Gastrocnemius medialis (tissue), 4 donors: ENCODE measurements around the gene MOB3B. TPM values are rescaled to one million over a fixed set of nuclear protein-coding genes. Genes with fewer than 3 reads are reported as not detected.

ENCODE experiments used
- ATAC-seq, 2 donors: fragments of 150-250 bp; one replicate each; pipeline ENCODE4 v1.9.1; 2016
- DNase-seq, 2 donors: peaks; one replicate each; pipeline ENCODE4 v3.0.0-alpha.2; 2019
- H3K27ac ChIP-seq, 4 donors: fragments of 200-600 bp; sonication (generic); 1 replicate in 1 of 4; 2 replicates in 3 of 4; pipeline ENCODE4 v1.5.1; 2016 to 2018; ENCODE audit warnings: mild to moderate bottlenecking in 2 of 4, moderate library complexity in 1 of 4
- H3K27me3 ChIP-seq, 3 donors: fragments of 200-600 bp; sonication (generic) in 2 of 3; 1 replicate in 1 of 3; 2 replicates in 2 of 3; pipeline versions ENCODE4 v1.5.1 to v1.6.0; 2016 to 2019; ENCODE audit warnings: mild to moderate bottlenecking in 1 of 3, moderate library complexity in 1 of 3
- H3K36me3 ChIP-seq, 2 donors: fragments of 200-600 bp; sonication (generic) in 1 of 2; one replicate each; pipeline ENCODE4 v1.5.1; 2017 to 2018
- H3K4me1 ChIP-seq, 2 donors: fragments of 200-600 bp; sonication (generic) in 1 of 2; one replicate each; pipeline ENCODE4 v1.5.1; 2016 to 2017; ENCODE audit warnings: mild to moderate bottlenecking in 2 of 2
- H3K4me3 ChIP-seq, 4 donors: fragments of 200-600 bp; sonication (generic) in 3 of 4; 1 replicate in 1 of 4; 2 replicates in 3 of 4; pipeline ENCODE4 v1.5.1; 2016 to 2019; ENCODE audit warnings: mild to moderate bottlenecking in 2 of 4
- H3K9me3 ChIP-seq, 3 donors: fragments of 200-600 bp; sonication (generic) in 2 of 3; 1 replicate in 1 of 3; 2 replicates in 2 of 3; pipeline ENCODE4 v1.5.1; 2016 to 2019
- POLR2A ChIP-seq, 2 donors: fragments of 450-650 bp; IDR thresholded peaks; one replicate each; pipeline ENCODE4 v1.6.1; 2017; ENCODE audit warnings: antibody characterized with exemption in 2 of 2, mild to moderate bottlenecking in 2 of 2, moderate library complexity in 2 of 2
- in situ Hi-C, 4 donors: fragments of 200-750 bp; cut with MboI; loops; one replicate each; pipeline versions ENCODE4 v1.15.0 to v1.8.0; 2017; ENCODE audit warnings: low sequenced_read_pairs in 4 of 4
- intact Hi-C: fragments of 100-400 bp; cut with DNase I; formaldehyde crosslinking; loops from one replicate; pipeline ENCODE4 v1.15.1; 2023; ENCODE audit warnings: low total_unique reads
- total RNA-seq, 4 donors: library from RNA; depleted of rRNA; stranded (reverse); fragments of >200 nt; gene quantifications; one replicate each; pipeline versions ENCODE4 v1.1.0 to v1.2.3, GENCODE V29; 2016
- TF ChIP-seq, protein P1 (sequence below), 5 experiments: fragments of 450-650 bp in 3 of 5; fragments of 200-600 bp in 2 of 5; sonication (generic) in 2 of 5; IDR thresholded peaks in 4 of 5; conservative IDR thresholded peaks in 1 of 5; 1 replicate in 4 of 5; 2 replicates in 1 of 5; pipeline ENCODE4 v1.5.1; 2016 to 2019; ENCODE audit warnings: antibody characterized with exemption in 5 of 5, mild to moderate bottlenecking in 3 of 5, moderate library complexity in 3 of 5

Gene MOB3B
- total RNA-seq, 4 donors from 2014 or later: 3.4 to 16.3 (median 12.7) TPM

DNA sequence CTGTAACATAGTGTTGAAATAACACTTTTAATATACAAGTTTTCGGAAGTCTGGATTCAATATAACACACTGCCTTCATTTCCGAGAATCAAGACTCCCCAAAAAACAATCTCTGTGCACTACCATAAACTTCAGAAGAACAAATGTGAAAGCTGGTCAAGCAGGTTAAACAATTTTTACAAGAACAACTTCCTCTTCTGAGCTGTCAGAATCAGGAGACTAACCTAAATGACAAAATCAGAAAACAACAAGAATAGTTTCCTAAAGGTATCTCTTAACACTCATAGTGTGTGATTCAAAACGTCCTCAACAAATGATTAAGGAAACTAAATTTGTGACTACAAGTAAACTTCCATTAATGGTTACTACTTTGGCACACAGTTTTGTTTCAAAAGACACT, 32.1 kb upstream of the MOB3B start:
- ATAC-seq: no peak
- intact Hi-C loops (no loop called here), in situ Hi-C loops (loop anchor here in 2 of 4 donors (25.0 kb wide), 3 partner anchors 99 to 624 kb away; partner anchors contain the start of gene PLAA (in 1 of the 2))
- no peak for DNase-seq
- Histone ChIP-seq H3K9me3 (no peaks in the 10 kb centered on the region), H3K36me3 (peaks cover 0 to 77% of the 10 kb centered on the region in 2 donors), H3K27me3 (no peaks in the 10 kb centered on the region), H3K4me3 (no peak overlapping the region), H3K4me1 (no peaks in the 10 kb centered on the region), H3K27ac (no peak overlapping the region)
- TF ChIP-seq, protein P1, sequence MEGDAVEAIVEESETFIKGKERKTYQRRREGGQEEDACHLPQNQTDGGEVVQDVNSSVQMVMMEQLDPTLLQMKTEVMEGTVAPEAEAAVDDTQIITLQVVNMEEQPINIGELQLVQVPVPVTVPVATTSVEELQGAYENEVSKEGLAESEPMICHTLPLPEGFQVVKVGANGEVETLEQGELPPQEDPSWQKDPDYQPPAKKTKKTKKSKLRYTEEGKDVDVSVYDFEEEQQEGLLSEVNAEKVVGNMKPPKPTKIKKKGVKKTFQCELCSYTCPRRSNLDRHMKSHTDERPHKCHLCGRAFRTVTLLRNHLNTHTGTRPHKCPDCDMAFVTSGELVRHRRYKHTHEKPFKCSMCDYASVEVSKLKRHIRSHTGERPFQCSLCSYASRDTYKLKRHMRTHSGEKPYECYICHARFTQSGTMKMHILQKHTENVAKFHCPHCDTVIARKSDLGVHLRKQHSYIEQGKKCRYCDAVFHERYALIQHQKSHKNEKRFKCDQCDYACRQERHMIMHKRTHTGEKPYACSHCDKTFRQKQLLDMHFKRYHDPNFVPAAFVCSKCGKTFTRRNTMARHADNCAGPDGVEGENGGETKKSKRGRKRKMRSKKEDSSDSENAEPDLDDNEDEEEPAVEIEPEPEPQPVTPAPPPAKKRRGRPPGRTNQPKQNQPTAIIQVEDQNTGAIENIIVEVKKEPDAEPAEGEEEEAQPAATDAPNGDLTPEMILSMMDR (IDR thresholded peaks at IDR 0.05 in 4 of 5, conservative IDR thresholded peaks at IDR 0.05 in 1 of 5): no peak
- no peak for TF ChIP-seq POLR2A (IDR thresholded peaks at IDR 0.05)

DNA sequence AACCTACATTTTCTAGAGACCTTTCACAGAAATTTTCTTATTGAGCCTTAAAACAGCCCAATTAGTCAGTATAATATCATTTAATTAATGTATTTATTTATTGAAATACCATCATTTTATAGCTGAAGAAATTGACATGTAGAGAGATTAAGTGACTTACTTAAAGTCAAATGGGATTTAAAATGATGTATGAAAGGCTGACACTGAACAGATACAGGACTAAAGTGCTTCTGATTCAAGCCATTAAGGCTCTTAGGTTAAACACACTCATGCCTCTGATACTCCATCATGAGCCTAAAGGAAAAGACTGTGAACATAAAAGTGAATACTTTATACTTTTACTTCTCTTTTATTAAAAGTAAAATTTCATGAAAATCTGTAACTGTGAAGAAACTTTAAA, 30.8 kb upstream of the MOB3B start:
- intact Hi-C loops: no loop called here
- DNase-seq (no peak), ATAC-seq (no peak)
- Histone ChIP-seq H3K27ac (no peak overlapping the region), H3K9me3 (no peaks in the 10 kb centered on the region), H3K4me1 (no peaks in the 10 kb centered on the region), H3K4me3 (no peak overlapping the region), H3K36me3 (peaks cover 6 to 76% of the 10 kb centered on the region in 2 donors), H3K27me3 (no peaks in the 10 kb centered on the region)
- no peak for TF ChIP-seq POLR2A (IDR thresholded peaks at IDR 0.05)
- TF ChIP-seq, protein P1 (IDR thresholded peaks at IDR 0.05 in 4 of 5, conservative IDR thresholded peaks at IDR 0.05 in 1 of 5): no peak
- in situ Hi-C loops: loop anchor here in 2 of 4 donors (25.0 kb wide), 3 partner anchors 98 to 623 kb away; partner anchors contain the start of gene PLAA (in 1 of the 2)

DNA sequence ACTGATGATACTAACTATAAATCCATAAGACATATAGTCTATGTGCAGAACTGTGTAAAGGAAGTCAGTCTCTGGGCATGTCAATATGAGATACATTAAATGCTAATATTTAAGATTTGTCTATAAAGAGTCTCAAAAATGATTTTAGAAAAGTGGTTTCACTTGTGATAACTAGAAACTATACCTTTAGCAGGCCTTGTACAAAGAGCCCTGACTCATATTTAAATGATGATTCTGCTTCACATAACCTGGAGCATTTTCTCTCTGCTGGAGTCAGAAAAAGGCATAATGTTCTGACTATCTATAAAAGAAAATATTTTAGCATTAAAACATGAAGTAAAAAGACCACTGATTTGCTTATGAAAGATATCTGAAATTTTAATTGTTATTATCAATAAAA, 28.7 kb upstream of the MOB3B start:
- in situ Hi-C loops (loop anchor here in 2 of 4 donors (25.0 kb wide), 3 partner anchors 96 to 621 kb away; partner anchors contain the start of gene PLAA (in 1 of the 2)), intact Hi-C loops (no loop called here)
- no peak for ATAC-seq

DNA sequence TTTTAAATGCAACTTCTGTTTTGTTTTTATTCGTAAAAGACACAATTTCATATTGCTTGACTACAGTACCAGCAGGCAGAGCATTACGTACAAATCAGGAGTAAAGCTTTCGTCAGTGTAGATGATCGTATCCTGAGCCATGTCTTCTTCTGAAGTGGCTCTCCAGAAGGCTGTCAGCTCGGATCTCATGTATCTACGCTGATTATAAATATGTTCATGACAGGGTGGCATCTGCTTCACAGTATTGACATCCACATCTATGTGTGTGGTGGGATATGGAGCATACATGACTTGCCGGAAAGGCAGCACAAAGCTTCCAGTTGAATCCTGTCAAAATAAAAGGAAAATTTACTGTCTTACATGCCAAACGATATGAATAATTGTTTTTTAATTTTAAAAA, 26.9 kb upstream of the MOB3B start:
- no peak for ATAC-seq
- TF ChIP-seq POLR2A (IDR thresholded peaks at IDR 0.05): no peak
- no peaks in the 10 kb centered on the region for H3K9me3 ChIP-seq
- intact Hi-C loops: no loop called here
- no peaks in the 10 kb centered on the region for H3K27me3 ChIP-seq
- DNase-seq: no peak
- H3K4me1 ChIP-seq: no peaks in the 10 kb centered on the region
- in situ Hi-C loops: loop anchor here in 2 of 4 donors (25.0 kb wide), 3 partner anchors 94 to 619 kb away; partner anchors contain the start of gene PLAA (in 1 of the 2)
- no peak overlapping the region for H3K4me3 ChIP-seq
- no peak overlapping the region for H3K27ac ChIP-seq
- H3K36me3 ChIP-seq: peaks cover 6 to 92% of the 10 kb centered on the region in 2 donors

More for the DNA sequence above, 28.7 kb upstream of the MOB3B start:
- no peaks in the 10 kb centered on the region for H3K27me3 ChIP-seq
- no peak for TF ChIP-seq POLR2A (IDR thresholded peaks at IDR 0.05)
- TF ChIP-seq, protein P1 (IDR thresholded peaks at IDR 0.05 in 4 of 5, conservative IDR thresholded peaks at IDR 0.05 in 1 of 5): no peak
- no peaks in the 10 kb centered on the region for H3K9me3 ChIP-seq
- peaks cover 6 to 86% of the 10 kb centered on the region in 2 donors for H3K36me3 ChIP-seq
- H3K4me1 ChIP-seq: no peaks in the 10 kb centered on the region
- H3K4me3 ChIP-seq: no peak overlapping the region
- no peak for DNase-seq
- no peak overlapping the region for H3K27ac ChIP-seq

DNA sequence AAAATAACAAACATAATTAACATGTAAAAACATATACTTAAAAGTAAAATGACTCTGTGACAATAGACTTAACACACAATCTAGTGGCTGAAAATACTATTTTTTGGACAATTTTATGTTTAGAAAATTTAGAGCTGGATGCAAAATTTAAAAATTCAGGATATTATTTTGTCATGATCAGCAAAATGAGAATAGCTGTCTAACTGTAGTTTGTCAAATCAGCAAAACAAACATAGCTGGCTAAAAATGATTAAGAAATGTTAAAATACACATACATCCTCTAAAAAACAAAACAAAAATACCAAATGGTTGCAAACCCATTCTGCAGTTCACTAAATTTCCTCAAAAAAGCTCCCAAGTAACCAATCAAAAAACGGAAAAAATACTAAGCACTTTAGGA, 25.1 kb upstream of the MOB3B start:
- in situ Hi-C loops: loop anchor here in 2 of 4 donors (25.0 kb wide), 3 partner anchors 92 to 617 kb away; partner anchors contain the start of gene PLAA (in 1 of the 2)
- Histone ChIP-seq H3K27ac (no peak overlapping the region), H3K27me3 (no peaks in the 10 kb centered on the region), H3K4me3 (no peak overlapping the region), H3K9me3 (no peaks in the 10 kb centered on the region), H3K36me3 (peaks cover 6 to 85% of the 10 kb centered on the region in 2 donors), H3K4me1 (no peaks in the 10 kb centered on the region)
- TF ChIP-seq POLR2A (IDR thresholded peaks at IDR 0.05): no peak
- TF ChIP-seq, protein P1 (IDR thresholded peaks at IDR 0.05 in 4 of 5, conservative IDR thresholded peaks at IDR 0.05 in 1 of 5): no peak
- DNase-seq: no peak
- intact Hi-C loops: no loop called here
- no peak for ATAC-seq
